ENCODE measurements around the gene PGGHG.
A peak's percentile ranks its signal among the peaks of the same experiment; 100 is the strongest.
"Not testable (repeated sequence)": the region's sequence is repeated elsewhere in the genome, so short reads cannot be mapped to it uniquely, and the experiment has no call there.

The PGGHG gene

DNA sequence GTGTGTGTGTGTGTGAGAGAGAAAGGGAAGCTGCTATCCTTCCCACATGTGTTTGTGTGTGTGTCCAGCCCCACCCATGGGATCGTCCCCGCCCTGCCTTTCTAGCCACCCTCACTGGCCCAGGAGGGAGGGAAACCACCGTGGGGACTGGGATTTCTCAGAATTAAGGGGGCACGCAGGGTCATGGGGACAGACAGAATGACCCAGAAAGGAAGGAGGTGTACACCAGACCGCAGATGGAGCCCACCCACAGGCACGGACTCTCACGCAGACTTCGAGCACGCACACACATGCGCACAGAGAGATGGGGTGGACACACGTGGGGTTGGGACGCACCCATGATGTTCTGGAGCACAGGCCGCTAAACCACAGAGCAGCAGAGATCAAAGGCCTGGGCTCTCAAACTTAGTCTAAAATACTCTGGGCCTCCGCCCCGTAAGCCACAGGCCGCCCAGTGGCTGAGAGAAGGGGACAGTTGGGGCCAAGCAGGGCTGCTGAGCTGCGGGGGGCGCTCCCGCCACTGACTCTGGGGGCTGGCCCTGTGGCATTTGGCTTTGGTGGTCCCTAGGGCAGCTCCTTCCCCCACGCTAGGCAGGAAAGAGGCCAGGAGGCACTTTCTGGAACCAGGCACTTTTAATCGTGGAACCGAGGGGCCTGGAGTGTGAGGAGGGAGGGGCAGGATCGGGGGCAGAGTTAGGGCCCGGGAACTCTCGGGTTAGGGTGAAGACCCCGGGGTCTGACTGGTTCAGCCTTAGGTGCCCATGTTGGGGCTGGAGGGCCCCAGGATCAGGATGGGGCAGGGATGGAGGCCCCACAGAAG is 8.9 kb downstream of the PGGHG start:
- no peak for DNase-seq (ENCODE audit: low spot score)

DNA sequence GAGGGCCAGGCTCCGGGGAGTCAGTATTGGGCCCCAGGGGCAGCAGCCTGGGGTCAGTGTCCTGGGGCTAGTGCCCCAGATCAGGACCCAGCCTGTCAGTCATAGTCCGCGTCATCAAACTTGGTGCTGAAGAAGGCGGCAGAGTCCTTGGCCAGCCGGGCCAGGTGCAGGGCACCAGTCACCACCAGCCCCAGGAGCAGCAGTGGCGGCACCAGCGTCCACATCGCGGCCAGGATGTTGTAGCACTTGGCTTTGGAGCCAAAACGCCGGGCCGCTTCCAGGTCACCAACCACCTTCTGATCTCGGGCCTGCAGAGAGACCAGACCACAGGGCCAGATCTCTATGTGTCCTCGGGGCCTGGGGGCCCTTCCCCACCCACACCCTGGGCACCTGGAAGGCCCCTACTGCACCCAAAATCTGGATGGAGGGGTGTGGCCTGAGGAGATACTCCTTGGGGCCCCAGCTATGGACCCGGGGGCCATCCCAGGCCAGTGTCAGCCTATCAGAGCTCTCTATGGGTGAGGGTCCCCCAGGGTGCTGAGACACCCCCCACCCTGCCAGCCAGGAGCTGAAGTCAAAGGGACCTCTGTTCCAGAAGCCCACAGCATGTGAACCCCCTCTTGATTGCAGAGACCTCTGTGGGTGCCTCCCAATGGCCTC is 9.6 kb downstream of the PGGHG start:
- no peak for DNase-seq (ENCODE audit: low spot score)

- no peak for DNase-seq (ENCODE audit: low spot score)
Measured at GRCh38 chr11:299081-299891, 10.4 kb downstream of the PGGHG start, which contains the start of gene IFITM5. IFITM5 (minus strand) TSS chr11:299526; CDS start chr11:299490, 36 bp downstream.

GRCh38 chr11:299951-300735 is 11.2 kb downstream of the PGGHG start:
- DNase-seq (ENCODE audit: low spot score), result no peak

DNA sequence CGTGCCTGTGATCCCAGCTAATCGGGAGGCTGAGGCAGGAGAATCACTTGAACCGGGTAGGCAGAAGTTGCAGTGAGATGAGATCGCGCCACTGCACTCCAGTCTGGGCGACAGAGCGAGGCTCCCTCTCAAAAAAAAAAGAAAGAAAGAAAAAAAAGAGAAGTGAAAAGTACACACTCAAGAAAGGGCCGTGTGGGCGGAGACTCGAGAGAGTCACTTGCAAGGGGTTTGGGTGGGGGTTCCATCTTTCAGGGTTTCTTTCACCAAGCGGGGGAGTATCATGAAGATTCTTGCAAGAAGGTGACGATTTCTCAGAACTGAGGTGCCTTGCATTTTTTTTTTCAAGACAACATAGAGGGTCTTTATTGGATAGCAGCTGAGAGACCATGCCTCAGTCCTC is 14.4 kb downstream of the PGGHG start:
- no peak for DNase-seq (ENCODE audit: low spot score)

DNA sequence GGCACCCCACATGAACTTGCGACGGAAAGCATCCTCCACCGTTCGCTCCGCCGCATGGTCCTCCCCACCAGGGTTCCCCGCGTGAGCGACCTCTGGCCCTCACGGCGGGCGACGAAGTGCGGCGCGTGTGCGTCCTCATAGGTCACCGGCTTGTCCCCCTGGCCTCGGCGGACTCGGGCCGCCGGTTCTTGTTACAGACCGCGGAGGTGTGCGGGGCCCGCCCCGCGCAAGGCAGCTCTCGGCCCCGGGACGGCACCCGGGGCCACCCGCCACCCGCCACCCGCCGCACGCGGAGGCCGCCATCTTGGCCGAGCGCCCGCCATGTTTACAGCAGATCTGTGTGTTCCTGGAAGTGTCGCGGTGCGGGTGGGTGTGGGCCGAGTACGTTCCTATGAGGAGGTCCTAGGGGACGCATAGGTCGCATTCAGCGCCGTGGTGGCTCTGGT is 15.2 kb downstream of the PGGHG start:
- no peak for DNase-seq (ENCODE audit: low spot score)

DNA sequence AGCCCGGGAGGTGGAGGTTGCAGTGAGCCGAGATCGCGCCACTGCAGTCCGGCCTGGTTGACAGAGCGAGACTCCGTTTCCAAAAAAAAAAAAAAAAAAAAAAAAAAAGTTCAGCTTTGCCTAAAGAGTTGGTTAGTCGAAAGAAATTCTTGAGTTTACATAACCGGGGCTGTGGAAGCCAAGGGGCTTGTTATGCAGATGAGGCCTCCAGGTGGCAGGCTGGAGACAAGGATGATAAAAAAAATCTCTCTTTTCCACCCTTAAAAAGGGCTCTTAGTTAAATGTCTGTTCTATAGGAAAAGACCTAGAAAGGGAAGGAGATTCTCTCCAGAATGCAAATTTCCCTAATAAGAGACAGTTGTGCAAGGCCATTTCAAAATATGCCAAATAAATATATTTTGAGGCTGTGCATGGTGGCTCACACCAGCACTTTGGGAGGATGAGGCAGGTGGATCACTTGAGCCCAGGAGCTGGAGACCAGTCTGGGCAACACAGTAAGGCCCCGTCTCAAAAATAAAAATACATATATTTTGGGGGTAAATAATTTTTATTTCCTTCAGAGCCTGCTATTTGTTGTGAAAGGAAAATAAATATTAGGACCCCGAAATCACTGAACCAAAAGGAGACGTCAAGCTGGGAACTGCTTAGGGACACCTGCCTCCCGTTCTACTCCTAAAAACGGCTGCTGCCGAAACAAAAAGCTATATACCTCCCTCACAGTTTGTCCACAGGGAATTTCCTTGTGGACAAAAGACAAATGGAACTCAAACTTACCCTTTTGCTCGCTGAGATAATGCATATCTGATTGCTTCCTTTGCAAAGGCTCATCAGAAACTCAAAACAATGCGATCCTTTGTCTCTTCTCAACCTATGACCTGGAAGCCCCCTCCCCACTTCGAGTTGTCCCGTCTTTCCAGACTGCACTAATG is 16.3 kb downstream of the PGGHG start:
- peak; percentile 19 for DNase-seq (ENCODE audit: low spot score)

DNA sequence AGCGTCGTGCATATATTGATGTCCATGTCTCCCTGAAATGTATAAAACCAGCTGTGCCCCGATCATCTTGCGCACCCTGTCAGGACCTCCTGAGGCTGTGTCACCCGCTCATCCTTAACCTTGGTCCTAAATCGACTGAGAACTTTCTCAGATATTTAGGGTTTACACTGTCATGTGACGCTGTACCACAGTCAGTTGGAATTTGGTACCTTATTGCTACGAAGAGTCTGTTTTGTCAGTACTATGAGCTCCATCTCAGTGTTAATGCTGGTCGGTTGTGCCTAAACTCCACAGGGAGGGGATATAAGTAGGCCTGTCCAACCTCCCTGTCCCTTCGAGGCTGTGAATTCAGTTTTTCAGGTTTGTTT is 16.9 kb downstream of the PGGHG start:
- DNase-seq (ENCODE audit: low spot score), result no peak

GRCh38 chr11:306645-307371 is 17.9 kb downstream of the PGGHG start:
- no peak for DNase-seq (ENCODE audit: low spot score)

DNA sequence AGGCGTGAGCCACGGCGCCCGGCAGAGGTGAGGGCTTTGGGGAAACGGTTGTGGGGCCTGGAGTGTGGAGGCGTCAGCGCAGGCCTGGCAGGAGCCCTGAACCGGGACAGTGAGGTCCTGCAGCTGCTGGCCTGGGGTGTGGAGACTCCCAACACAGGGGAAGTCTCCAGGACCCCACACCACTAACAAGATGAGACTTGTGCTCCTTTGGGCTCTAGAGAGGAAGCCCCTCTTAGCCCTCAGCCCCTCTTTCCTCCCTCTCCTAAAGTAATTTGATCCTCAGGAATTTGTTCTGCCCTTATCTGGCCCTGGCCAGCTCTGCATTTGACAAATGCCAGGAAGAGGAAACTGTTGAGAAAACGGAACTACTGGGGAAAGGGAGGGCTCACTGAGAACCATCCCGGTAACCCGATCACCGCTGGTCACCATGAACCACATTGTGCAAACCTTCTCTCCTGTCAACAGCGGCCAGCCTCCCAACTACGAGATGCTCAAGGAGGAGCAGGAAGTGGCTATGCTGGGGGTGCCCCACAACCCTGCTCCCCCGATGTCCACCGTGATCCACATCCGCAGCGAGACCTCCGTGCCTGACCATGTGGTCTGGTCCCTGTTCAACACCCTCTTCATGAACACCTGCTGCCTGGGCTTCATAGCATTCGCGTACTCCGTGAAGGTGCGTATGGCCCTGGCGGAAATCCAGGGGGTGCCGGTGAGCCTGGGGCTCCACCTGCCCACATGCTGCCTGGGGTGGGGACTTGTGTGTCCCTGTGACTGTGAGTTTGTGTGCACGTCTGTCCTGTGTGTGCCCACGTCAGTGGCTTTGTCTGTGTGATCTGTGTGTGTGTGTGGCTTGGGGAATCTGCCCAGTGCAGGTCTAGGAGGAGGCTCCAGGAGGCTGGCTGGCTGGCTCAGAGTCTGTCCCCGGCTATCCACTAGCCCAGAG is 19.1 kb downstream of the PGGHG start, which contains the start of gene IFITM2:
TSS of gene IFITM2 (plus strand) at position 51 of the 943 bp plus-strand sequence. CDS start at position 428, 377 bp downstream.
- DNase-seq (ENCODE audit: low spot score), result not testable (repeated sequence)

GRCh38 chr11:308740-309665 is 20.1 kb downstream of the PGGHG start:
- not testable (repeated sequence) for DNase-seq (ENCODE audit: low spot score)

DNA sequence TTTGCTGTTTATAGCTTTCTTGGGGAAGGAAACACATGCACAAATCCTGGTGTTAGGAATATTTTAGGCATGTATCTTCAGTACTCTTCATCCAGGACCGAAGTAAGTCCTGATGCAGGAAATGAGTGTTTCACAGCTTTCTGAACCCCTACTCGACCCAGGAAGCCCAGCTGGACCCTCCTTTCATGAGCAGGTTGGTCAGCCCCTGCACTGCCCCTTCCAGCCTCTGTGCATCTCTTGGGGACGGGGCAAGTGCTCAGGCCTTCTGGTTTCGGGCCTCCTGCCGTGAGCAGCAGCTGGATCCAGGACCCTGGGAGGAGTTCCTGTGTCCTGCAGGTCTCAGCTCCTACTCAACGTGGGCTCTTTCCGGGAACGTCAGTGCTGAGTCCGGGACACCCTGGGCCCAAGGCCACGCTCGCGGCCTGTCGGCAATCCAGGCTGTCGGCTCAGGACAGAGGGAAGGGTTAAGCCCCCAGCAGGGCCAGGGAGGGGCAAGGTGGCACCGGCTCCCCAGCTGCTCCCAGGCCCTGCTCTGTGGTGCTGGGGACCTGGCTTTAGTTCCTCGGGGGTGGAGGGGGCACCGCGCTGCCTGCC is 21.1 kb downstream of the PGGHG start:
- not testable (repeated sequence) for DNase-seq (ENCODE audit: low spot score)

GRCh38 chr11:311013-311748 is 22.3 kb downstream of the PGGHG start:
- not testable (repeated sequence) for DNase-seq (ENCODE audit: low spot score)

GRCh38 chr11:312092-312816 is 23.3 kb downstream of the PGGHG start:
- no peak for DNase-seq (ENCODE audit: low spot score)

DNA sequence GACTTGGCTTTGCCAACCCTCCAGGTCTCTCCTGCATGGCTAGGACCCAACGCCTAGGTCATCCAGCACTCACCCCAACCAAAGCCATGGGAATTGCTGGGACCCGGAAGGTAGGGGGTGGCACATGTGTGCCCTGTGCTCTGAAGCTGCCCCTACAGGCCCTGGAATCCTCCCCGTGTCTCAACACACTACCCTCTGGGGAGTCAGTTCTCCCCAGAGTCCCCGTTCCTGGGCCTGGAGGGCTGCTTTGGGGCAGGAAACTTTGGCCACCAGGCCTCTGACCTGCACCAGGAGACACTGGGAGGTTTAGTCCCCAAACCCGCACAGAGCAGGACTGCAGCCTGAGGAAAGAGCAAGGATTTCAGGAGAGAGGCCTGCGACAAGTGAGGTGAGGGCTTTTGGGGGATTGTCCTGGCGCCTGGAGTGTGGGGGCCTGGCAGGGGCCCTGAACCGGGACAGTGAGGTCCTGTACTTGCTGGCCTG is 24.4 kb downstream of the PGGHG start:
- no peak for DNase-seq (ENCODE audit: low spot score)

All from hematopoietic multipotent progenitor cell treated with erythropoietin and hydrocortisone succinate and interleukin-3 and kit ligand, for 17 days (in vitro differentiated cells).